Body of pancreas (tissue), 4 donors: ENCODE data around the gene RAPGEF4. TPM values are rescaled to one million over a fixed set of nuclear protein-coding genes. Genes with fewer than 3 reads are reported as not detected.

ENCODE experiments used
- ATAC-seq: fragments of 150-250 bp; one replicate; pipeline ENCODE4 v1.9.1; 2016
- DNase-seq, 4 donors: peaks; one replicate each; pipeline ENCODE4 v3.0.0-alpha.2; 2019
- H3K27ac ChIP-seq, 4 donors: fragments of 200-600 bp; sonication (generic); 1 replicate in 3 of 4; 2 replicates in 1 of 4; pipeline versions ENCODE4 v1.5.1 to v1.6.1; 2016 to 2019; ENCODE audit warnings: mild to moderate bottlenecking in 1 of 4, mixed read lengths in 1 of 4, moderate library complexity in 1 of 4
- H3K27me3 ChIP-seq, 2 donors: fragments of 200-600 bp; sonication (generic); one replicate each; pipeline ENCODE4 v1.6.0; 2016; ENCODE audit warnings: mild to moderate bottlenecking in 1 of 2
- H3K36me3 ChIP-seq, 2 donors: fragments of 200-600 bp; sonication (generic); replicated peaks in 1 of 2; 2 replicates each; pipeline ENCODE4 v1.5.1; 2016; ENCODE audit warnings: low read depth in 2 of 2; ENCODE audit not compliant: insufficient read depth in 1 of 2
- H3K4me1 ChIP-seq: fragments of 200-600 bp; sonication (generic); one replicate; pipeline ENCODE4 v1.6.0; 2016
- H3K4me3 ChIP-seq, 2 donors: fragments of 200-600 bp; sonication (generic); 1 replicate in 1 of 2; 2 replicates in 1 of 2; pipeline ENCODE4 v1.5.1; 2016 to 2019
- H3K9me3 ChIP-seq, 3 donors: fragments of 200-600 bp; sonication (generic); 1 replicate in 2 of 3; 2 replicates in 1 of 3; pipeline ENCODE4 v1.5.1; 2016
- POLR2A ChIP-seq, 3 donors: fragments of 450-650 bp; IDR thresholded peaks; one replicate each; pipeline ENCODE4 v1.6.1; 2016; ENCODE audit warnings: antibody characterized with exemption in 3 of 3, mild to moderate bottlenecking in 2 of 3
- WGBS, 2 donors: methylation state at CpG; one replicate each; pipeline ENCODE4 v1.1.5; 2017; 5-methylcytosine and 5-hydroxymethylcytosine counted together
- intact Hi-C: fragments of 100-400 bp; cut with DNase I; formaldehyde crosslinking; loops from one replicate; pipeline ENCODE4 v1.15.1; 2023
- total RNA-seq, 2 donors: library from RNA; depleted of rRNA; stranded (reverse); fragments of >200 nt; gene quantifications; one replicate each; pipeline ENCODE4 v1.1.0, GENCODE V29; 2016
- TF ChIP-seq, protein P1 (sequence below), 7 experiments: fragments of 450-650 bp in 4 of 7; fragments of 200-600 bp in 3 of 7; sonication (generic) in 3 of 7; IDR thresholded peaks; one replicate each; pipeline ENCODE4 v1.5.1; 2016 to 2019; ENCODE audit warnings: antibody characterized with exemption in 7 of 7

Gene RAPGEF4
- total RNA-seq, 2 donors from 2014 or later: 4.7 to 22.4 TPM

DNA sequence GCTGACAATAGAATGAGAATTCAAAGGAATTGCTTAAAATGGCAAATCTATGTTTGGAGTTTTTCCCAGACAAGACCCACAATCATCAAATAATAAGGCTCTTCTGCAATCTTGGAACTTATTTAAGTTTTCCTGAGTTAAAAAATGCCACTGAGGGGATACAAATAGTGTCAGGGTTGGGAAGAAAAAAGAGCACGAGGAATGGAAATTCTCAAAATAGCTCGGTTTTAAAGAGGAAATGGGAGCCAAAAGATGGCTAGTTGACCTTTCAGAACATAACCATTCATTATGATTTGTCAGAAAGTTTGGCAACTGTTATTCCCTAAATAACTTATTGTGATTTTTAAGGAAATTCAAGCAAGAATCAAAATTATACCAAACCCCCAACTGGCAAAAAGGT is 127.7 kb downstream of the RAPGEF4 start:
- no peaks in the 10 kb centered on the region for H3K9me3 ChIP-seq
- H3K4me1 ChIP-seq: peaks cover 12% of the 10 kb centered on the region
- no peaks in the 10 kb centered on the region for H3K27me3 ChIP-seq
- 64 to 72% methylated on average over 2 of the region's 2 CpGs for WGBS, 2 donors
- no peaks in the 10 kb centered on the region for H3K36me3 ChIP-seq
- ATAC-seq (no peak), DNase-seq (no peak)
- no peak overlapping the region for H3K27ac ChIP-seq
- no peak overlapping the region for H3K4me3 ChIP-seq
- TF ChIP-seq POLR2A (IDR thresholded peaks at IDR 0.05): no peak
- TF ChIP-seq, protein P1, sequence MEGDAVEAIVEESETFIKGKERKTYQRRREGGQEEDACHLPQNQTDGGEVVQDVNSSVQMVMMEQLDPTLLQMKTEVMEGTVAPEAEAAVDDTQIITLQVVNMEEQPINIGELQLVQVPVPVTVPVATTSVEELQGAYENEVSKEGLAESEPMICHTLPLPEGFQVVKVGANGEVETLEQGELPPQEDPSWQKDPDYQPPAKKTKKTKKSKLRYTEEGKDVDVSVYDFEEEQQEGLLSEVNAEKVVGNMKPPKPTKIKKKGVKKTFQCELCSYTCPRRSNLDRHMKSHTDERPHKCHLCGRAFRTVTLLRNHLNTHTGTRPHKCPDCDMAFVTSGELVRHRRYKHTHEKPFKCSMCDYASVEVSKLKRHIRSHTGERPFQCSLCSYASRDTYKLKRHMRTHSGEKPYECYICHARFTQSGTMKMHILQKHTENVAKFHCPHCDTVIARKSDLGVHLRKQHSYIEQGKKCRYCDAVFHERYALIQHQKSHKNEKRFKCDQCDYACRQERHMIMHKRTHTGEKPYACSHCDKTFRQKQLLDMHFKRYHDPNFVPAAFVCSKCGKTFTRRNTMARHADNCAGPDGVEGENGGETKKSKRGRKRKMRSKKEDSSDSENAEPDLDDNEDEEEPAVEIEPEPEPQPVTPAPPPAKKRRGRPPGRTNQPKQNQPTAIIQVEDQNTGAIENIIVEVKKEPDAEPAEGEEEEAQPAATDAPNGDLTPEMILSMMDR (IDR thresholded peaks at IDR 0.05): no peak
- intact Hi-C loops: no loop called here

DNA sequence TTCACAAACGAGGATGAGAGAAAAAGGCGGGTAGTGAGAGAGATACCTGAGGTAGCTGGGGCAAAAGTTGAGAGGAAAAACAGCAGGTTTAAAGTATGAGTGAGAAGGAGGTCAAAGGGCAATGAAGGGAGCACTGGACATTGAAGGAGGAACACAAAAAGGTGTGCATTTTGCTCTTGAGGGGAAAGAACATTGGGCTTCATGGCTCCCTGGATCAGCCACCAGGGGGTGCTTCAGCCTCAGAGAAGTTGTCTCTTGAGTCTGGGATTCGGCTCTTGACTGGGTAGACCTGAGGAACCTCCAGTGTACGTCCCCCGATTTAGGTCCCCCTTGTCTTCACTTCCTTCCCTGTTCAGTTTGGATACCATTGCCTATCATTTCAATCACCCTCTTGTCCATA is 128.5 kb downstream of the RAPGEF4 start:
- peak; percentile 51 to 76 (median 60) for DNase-seq

DNA sequence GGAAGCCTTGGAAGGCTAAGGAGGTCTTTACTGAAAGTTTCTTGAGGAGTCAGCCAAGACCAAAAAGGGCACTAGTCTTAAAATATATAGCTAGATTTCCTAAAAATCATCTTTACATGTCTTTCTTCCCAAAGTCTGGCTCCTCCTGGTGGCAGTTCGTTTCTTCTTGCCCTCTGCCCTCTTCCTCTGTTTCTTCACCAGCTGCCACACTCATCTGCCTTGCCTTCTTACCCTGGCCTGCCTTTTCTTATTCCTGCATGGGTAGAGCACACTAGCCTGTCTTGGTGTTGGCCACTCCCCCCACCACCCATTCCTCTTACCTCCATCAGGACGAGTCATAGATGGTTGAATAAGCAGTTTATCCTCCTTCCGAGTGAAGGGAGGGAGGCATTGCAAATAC is 129.8 kb downstream of the RAPGEF4 start:
- Histone ChIP-seq H3K4me3 (no peak overlapping the region), H3K36me3 (no peaks in the 10 kb centered on the region), H3K27ac (no peak overlapping the region), H3K4me1 (no peaks in the 10 kb centered on the region), H3K27me3 (no peaks in the 10 kb centered on the region), H3K9me3 (no peaks in the 10 kb centered on the region)
- no peak for TF ChIP-seq POLR2A (IDR thresholded peaks at IDR 0.05)
- TF ChIP-seq, protein P1 (IDR thresholded peaks at IDR 0.05): peak in 6 of 7 experiments; percentile 4 to 39 (median 26)
- DNase-seq (peak in 2 of 4 donors; percentile 25 to 39), ATAC-seq (no peak)
- 74 to 78% methylated on average over 3 of the region's 3 CpGs for WGBS, 2 donors
- intact Hi-C loops: no loop called here

More for the DNA sequence above, 128.5 kb downstream of the RAPGEF4 start:
- H3K27me3 ChIP-seq: no peaks in the 10 kb centered on the region
- 60 to 67% methylated on average over 5 of the region's 5 CpGs for WGBS, 2 donors
- ATAC-seq: peak; percentile 76
- H3K9me3 ChIP-seq: no peaks in the 10 kb centered on the region
- TF ChIP-seq POLR2A (IDR thresholded peaks at IDR 0.05): no peak
- TF ChIP-seq, protein P1 (IDR thresholded peaks at IDR 0.05): peak; percentile 30 to 79 (median 56)
- H3K4me1 ChIP-seq: peaks cover 4% of the 10 kb centered on the region
- intact Hi-C loops: no loop called here
- no peak overlapping the region for H3K4me3 ChIP-seq
- no peak overlapping the region for H3K27ac ChIP-seq
- no peaks in the 10 kb centered on the region for H3K36me3 ChIP-seq

DNA sequence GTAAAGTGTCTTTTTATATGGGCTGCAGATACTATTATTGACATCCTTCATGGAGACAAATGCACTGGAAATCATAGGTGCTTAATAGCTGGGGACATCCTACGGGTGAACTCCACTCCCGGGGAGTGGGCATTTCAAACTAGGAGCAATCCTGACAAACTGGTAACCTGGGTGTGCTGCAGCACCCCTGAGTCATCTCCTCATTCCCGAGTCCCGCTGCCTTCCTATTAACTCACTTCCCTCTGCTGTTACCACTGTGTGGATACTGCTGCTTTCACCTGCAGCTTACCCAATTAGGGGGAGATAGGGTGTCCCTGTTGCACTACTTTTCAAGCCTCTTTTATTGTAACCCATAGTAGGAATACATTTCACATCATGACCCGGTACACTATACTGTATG is 134.2 kb downstream of the RAPGEF4 start:
- intact Hi-C loops: no loop called here
- TF ChIP-seq, protein P1 (IDR thresholded peaks at IDR 0.05): no peak
- no peak for TF ChIP-seq POLR2A (IDR thresholded peaks at IDR 0.05)

DNA sequence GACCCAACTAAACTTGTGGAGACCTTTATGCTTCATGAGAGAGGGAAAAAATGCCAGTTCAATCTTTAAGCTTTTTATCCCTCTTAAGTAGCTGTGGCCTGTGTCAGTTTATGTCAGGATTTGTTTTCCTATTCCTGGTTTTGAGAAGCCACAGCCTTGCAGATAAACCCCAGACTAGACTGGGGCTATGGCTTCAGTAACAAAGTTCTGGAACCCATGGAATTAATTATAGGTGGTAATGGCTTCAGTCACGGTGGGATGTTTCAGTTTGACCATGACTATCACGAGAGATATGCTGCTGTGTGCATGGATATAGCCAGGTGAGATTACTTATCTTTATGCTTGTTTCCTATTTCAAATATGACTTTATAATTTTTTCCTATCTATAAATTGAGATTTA is 134.8 kb downstream of the RAPGEF4 start:
- DNase-seq (no peak), ATAC-seq (no peak)
- H3K27ac ChIP-seq: no peak overlapping the region
- intact Hi-C loops: no loop called here
- H3K9me3 ChIP-seq: no peaks in the 10 kb centered on the region
- WGBS, 2 donors: 75 to 83% methylated on average over 2 of the region's 2 CpGs
- H3K4me1 ChIP-seq: no peaks in the 10 kb centered on the region
- no peak overlapping the region for H3K4me3 ChIP-seq
- TF ChIP-seq POLR2A (IDR thresholded peaks at IDR 0.05): no peak
- TF ChIP-seq, protein P1 (IDR thresholded peaks at IDR 0.05): no peak
- H3K36me3 ChIP-seq: no peaks in the 10 kb centered on the region
- no peaks in the 10 kb centered on the region for H3K27me3 ChIP-seq

More for the DNA sequence above, 134.2 kb downstream of the RAPGEF4 start:
- 70 to 95% methylated on average over 5 of the region's 5 CpGs for WGBS, 2 donors
- Histone ChIP-seq H3K27me3 (no peaks in the 10 kb centered on the region), H3K4me3 (no peak overlapping the region), H3K36me3 (no peaks in the 10 kb centered on the region), H3K4me1 (no peaks in the 10 kb centered on the region), H3K27ac (no peak overlapping the region), H3K9me3 (no peaks in the 10 kb centered on the region)
- DNase-seq: no peak
- ATAC-seq: no peak
